Tibial nerve (tissue), 3 donors: Measurements from ENCODE around the gene CADPS.

Experiments
- CTCF ChIP-seq, 5 experiments: fragments of 200-600 bp in 3 of 5; fragments of 450-650 bp in 2 of 5; sonication (generic) in 3 of 5; IDR thresholded peaks; one replicate each; pipeline ENCODE4 v1.5.1; 2016 to 2019; ENCODE audit warnings: antibody characterized with exemption in 5 of 5, mild to moderate bottlenecking in 3 of 5, moderate library complexity in 2 of 5
- POLR2A ChIP-seq, 2 donors: fragments of 450-650 bp; IDR thresholded peaks; one replicate each; pipeline ENCODE4 v1.6.1; 2017; ENCODE audit warnings: antibody characterized with exemption in 2 of 2, mild to moderate bottlenecking in 2 of 2, moderate library complexity in 2 of 2

DNA sequence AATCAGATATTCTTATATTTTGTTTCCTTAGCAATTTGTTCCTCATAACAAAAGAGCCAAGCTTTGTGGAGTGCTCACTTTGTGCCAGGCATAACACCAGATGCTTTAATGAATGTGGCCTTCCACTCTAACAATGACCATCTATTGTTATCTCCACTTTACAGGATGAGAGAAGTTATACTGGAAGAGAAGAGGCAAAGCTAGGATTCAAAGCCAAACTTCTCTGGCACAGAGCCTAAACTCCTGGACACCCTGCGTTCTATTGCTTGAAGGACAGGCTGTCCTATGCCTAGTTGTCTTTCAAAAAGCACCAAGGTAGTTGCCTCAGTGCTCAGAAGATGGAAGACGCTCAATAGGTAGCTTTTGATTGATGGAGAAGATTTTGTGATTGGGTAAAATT is 378.7 kb downstream of the CADPS start:
- TF ChIP-seq CTCF (IDR thresholded peaks at IDR 0.05) (no peak), POLR2A (IDR thresholded peaks at IDR 0.05) (no peak)
